ENCODE measurements around the gene SASS6. TPM values are rescaled to one million over a fixed set of nuclear protein-coding genes. Genes with fewer than 3 reads are reported as not detected.

SASS6 gene
- total RNA-seq, 1 donor from 2014 or later = 11.1 TPM

DNA sequence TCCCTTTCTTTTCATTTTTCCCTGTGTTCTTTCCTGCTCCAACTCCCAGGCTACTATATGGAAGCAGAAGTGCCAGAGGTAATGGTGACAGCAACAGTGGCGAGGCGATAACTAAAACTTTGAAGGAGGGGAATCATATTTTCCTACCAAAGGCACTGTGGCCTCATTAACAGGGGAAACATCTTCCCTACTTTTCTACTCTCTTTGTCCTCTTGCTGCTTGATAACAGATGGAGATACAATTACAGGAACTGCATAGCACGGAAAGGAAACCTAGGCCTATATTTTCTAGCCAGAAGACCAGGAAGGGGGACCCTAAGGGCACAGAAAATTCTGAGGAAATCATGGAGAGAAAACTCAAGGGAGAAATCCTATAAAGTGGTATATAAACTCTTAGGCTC, 42.3 kb downstream of the SASS6 start:
- Mint-ChIP-seq H3K27me3 (no peaks in the 10 kb centered on the region), H3K4me3 (ENCODE audit: low read depth) (no peak overlapping the region), H3K36me3 (ENCODE audit: insufficient read depth) (peaks cover 19% of the 10 kb centered on the region), H3K9me3 (ENCODE audit: low read depth) (peaks cover 5% of the 10 kb centered on the region), H3K4me1 (ENCODE audit: low read depth) (peaks cover 2% of the 10 kb centered on the region), H3K27ac (peak overlapping the region; percentile 26)
- TF ChIP-seq, protein P1, sequence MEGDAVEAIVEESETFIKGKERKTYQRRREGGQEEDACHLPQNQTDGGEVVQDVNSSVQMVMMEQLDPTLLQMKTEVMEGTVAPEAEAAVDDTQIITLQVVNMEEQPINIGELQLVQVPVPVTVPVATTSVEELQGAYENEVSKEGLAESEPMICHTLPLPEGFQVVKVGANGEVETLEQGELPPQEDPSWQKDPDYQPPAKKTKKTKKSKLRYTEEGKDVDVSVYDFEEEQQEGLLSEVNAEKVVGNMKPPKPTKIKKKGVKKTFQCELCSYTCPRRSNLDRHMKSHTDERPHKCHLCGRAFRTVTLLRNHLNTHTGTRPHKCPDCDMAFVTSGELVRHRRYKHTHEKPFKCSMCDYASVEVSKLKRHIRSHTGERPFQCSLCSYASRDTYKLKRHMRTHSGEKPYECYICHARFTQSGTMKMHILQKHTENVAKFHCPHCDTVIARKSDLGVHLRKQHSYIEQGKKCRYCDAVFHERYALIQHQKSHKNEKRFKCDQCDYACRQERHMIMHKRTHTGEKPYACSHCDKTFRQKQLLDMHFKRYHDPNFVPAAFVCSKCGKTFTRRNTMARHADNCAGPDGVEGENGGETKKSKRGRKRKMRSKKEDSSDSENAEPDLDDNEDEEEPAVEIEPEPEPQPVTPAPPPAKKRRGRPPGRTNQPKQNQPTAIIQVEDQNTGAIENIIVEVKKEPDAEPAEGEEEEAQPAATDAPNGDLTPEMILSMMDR (IDR thresholded peaks at IDR 0.05; ENCODE audit: unreplicated experiment) = no peak
- no peak for DNase-seq (ENCODE audit: low spot score, unreplicated experiment)

DNA sequence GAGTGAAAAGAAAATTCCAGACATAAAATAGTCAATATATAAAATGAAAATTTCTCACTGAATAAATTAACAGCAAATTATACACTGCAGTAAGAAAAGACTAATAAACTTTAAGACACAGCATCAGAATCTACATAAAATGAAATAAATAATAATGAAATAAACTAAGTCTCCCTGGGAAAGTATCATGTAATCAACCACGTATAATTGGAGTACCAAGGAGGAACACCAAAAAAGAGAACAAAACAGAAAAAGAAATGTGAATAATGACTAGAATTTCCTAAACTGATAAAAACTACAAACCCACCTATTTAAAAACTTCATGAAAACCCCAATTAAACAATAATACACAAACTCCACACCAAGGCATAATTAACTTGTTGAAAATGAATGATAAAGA, 43.6 kb downstream of the SASS6 start:
- peaks cover 5% of the 10 kb centered on the region for H3K9me3 Mint-ChIP-seq (ENCODE audit: low read depth)
- DNase-seq (ENCODE audit: low spot score, unreplicated experiment) = no peak
- no peak overlapping the region for H3K4me3 Mint-ChIP-seq (ENCODE audit: low read depth)
- peaks cover 2% of the 10 kb centered on the region for H3K4me1 Mint-ChIP-seq (ENCODE audit: low read depth)
- no peak overlapping the region for H3K27ac Mint-ChIP-seq
- H3K27me3 Mint-ChIP-seq = no peaks in the 10 kb centered on the region
- TF ChIP-seq, protein P1 (IDR thresholded peaks at IDR 0.05; ENCODE audit: unreplicated experiment) = no peak
- peaks cover 18% of the 10 kb centered on the region for H3K36me3 Mint-ChIP-seq (ENCODE audit: insufficient read depth)

DNA sequence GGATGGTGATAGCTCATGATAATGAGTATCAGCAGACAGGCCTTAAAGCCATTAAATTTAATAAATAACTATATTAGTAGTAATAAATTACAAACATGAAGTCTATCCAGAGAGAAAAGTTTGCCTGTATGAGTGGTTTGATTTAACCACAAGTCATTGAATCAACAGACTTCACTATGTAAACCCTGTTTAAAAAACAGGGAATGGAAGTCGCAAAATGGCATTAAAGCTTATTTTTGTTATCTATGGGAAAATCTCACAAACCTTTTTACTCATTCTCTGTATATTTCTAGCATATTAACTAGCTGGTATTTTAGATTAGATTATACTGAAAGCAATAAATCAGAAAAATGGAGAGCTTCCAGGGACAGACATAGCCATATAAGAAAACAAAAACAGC, 45.3 kb downstream of the SASS6 start:
- Mint-ChIP-seq H3K27ac (no peak overlapping the region), H3K36me3 (ENCODE audit: insufficient read depth) (peaks cover 13% of the 10 kb centered on the region), H3K9me3 (ENCODE audit: low read depth) (peaks cover 5% of the 10 kb centered on the region), H3K27me3 (no peaks in the 10 kb centered on the region), H3K4me1 (ENCODE audit: low read depth) (peaks cover 2% of the 10 kb centered on the region), H3K4me3 (ENCODE audit: low read depth) (no peak overlapping the region)
- DNase-seq (ENCODE audit: low spot score, unreplicated experiment) = no peak
- TF ChIP-seq, protein P1 (IDR thresholded peaks at IDR 0.05; ENCODE audit: unreplicated experiment) = no peak

DNA sequence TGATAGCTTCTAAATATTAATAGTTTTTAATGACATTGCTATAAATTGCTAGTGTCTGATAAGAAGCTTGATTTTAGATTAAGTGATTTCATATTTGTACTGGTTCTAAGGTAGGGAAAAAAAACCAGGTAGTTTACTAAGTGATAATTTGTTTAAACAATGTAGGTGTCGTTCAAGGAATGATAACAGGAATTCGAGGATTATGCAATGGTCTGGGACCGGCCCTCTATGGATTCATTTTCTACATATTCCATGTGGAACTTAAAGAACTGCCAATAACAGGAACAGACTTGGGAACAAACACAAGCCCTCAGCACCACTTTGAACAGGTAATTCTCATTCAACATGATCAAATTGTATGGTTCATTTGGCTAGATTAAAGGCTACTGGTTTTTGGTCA, 52.4 kb downstream of the SASS6 start:
- Mint-ChIP-seq H3K27ac (no peak overlapping the region), H3K36me3 (ENCODE audit: insufficient read depth) (peaks cover 11% of the 10 kb centered on the region), H3K9me3 (ENCODE audit: low read depth) (no peaks in the 10 kb centered on the region), H3K4me3 (ENCODE audit: low read depth) (no peak overlapping the region), H3K27me3 (no peaks in the 10 kb centered on the region), H3K4me1 (ENCODE audit: low read depth) (no peaks in the 10 kb centered on the region)
- no peak for DNase-seq (ENCODE audit: low spot score, unreplicated experiment)
- TF ChIP-seq, protein P1 (IDR thresholded peaks at IDR 0.05; ENCODE audit: unreplicated experiment) = no peak

DNA sequence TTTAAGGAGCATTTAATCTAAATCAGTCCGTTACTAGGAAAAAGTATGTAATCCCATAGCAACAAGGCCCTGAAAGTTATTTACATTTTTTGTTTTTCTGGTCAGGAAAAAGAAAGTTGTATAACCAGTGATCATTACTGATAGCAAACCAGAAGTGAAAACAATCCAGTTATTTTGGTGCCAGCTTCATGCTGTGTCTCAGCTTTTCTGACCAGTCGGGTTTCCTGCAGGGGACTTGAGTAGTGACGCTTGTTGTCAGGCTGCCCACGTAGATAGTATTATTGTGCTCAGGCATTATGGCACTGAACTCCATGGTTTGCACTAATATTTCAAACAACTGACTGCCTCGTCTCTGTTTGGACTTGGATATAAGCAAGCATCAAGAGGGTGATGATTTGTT, 55.2 kb downstream of the SASS6 start:
- peaks cover 18% of the 10 kb centered on the region for H3K36me3 Mint-ChIP-seq (ENCODE audit: insufficient read depth)
- DNase-seq (ENCODE audit: low spot score, unreplicated experiment) = no peak
- TF ChIP-seq, protein P1 (IDR thresholded peaks at IDR 0.05; ENCODE audit: unreplicated experiment) = no peak
- no peaks in the 10 kb centered on the region for H3K27me3 Mint-ChIP-seq
- no peak overlapping the region for H3K4me3 Mint-ChIP-seq (ENCODE audit: low read depth)
- H3K9me3 Mint-ChIP-seq (ENCODE audit: low read depth) = no peaks in the 10 kb centered on the region
- H3K27ac Mint-ChIP-seq = peak overlapping the region; percentile 6
- no peaks in the 10 kb centered on the region for H3K4me1 Mint-ChIP-seq (ENCODE audit: low read depth)

All from progenitor cell of endocrine pancreas (in vitro differentiated cells).